Activated CD4-positive, alpha-beta T cell treated with anti-CD3 and anti-CD28 coated beads, Interleukin-2, amount 50 U/mL, for 4 hours (primary cell): ENCODE results near the gene CALCB.
A peak's percentile ranks its signal among the peaks of the same experiment; 100 is the strongest.
"Not testable (repeated sequence)": the region's sequence is repeated elsewhere in the genome, so short reads cannot be mapped to it uniquely, and the experiment has no call there.

ENCODE experiments used
- DNase-seq, 2 experiments: peaks; one replicate each; pipeline ENCODE4 v3.0.0-alpha.2; 2020

CALCB gene, protein sequence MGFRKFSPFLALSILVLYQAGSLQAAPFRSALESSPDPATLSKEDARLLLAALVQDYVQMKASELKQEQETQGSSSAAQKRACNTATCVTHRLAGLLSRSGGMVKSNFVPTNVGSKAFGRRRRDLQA

DNA sequence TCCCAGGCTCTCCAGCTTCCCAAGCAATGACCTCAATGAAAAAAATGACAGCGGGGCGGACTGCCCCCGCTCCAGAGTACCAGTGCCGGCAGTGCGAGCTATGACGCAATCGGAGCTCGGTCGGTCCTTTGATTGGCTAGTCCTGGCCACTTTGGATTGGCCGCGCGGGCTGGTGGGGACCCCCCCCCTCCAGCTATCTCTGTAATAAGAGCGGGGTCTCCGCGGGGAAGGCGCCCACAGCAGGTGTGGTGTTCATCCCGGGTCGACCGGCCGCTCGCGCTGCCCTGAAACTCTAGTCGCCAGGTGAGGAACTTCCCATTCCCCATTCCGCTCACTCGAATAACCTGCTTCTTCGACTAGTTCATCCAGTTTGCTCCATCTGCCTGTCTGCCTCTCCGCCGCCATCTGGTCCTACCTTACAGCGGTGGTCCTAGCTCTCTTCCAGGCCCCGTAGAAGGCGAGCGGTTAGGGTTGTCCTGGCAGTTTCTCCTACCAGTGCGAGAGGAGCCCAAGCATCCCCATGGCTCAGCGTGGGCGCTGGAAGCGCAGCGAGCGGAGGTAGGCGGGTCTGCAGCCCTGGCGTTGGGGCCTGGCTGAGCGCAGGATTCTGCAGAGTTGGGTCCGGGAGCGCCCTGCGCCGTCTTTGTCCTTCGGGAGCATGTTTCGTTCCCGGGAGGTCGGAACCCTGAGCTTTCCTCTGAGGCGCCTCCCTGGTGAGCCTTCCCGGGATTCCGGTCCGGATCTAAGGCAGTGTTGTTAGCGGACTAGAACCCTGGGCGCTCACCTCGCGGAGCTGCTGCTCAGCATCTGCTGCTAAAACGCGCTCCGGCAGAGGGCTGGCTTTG is at the start of gene CALCB:
TSS of gene CALCB (plus strand) at position 233 of the 845 bp plus-strand sequence. CDS start 1,126 bp downstream, outside the sequence.
- DNase-seq: peak in 1 of 2 experiments; percentile 19

DNA sequence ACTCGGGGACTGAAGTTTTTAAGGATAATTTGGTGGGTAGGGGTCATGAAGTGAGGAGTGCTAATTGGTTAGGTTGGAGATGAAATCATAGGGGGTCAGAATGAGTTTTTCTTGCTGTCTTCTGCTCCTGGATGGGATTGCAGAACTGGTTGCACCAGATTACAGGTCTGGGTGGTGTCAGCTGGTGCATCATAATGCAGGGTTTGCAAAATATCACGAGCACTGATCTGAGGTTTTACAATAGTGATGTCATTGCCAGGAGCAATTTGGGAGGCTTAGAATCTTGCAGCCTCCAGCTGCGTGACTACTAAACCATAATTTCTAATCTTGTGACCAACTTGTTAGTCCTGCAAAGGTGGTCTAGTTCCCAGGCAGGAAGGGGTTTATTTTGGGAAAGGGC is 46.4 kb upstream of the CALCB start:
- DNase-seq: no peak

DNA sequence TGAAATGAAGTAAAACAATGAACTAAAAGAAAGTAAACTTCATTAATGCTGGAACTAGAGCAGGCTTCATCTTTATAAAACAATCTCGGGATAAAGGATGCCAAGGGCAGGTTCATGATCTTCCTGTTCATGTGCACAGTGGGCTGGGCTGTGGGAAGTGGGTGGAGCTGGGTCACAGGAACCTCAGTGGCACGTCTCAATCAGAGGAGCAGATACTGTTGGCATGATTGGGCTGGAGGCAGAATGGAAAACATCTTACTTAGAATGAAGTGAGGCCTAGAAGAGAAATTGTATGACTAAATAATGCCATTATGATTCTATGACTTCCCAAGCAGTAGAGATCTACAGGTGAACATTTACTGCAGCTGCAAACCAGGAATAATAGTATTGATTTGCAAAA is 45.4 kb upstream of the CALCB start:
- no peak for DNase-seq

DNA sequence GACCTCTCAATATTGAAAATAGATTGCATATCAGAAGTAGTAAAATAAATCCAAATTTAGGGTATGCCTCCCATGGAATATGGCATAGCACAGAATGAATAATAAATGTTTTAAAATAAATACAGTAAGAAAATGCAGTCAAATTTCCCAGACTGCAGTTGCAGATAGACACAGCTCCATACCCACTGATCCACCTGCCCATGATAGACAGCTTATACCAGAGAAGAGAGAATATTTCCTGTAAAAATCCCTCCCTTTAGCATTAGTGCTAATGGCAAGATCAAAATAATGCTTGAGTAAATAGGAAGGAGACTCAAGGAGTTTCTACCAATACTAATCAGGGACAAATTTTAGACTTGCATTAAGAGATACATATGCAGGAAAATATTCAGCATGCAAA is 45.0 kb upstream of the CALCB start:
- DNase-seq: no peak

DNA sequence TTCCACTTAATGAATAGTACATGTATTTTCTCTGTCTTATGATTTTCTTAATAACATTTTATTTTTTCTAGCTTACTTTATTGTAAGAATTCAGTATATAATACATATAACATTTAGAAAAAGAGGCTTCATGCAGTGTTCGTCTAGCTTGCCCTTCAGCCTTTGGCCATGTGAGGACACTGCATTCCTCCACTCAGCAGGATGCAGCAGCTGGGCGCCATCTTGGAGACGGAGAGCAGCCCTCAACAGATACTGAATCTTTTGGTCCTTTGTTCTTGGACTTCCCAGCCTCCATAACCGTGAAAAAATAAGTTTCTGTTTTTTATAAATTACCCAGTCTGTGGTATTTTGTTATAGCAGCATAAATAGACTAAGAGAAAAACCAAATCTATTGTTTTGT is 41.4 kb upstream of the CALCB start:
- not testable (repeated sequence) for DNase-seq

DNA sequence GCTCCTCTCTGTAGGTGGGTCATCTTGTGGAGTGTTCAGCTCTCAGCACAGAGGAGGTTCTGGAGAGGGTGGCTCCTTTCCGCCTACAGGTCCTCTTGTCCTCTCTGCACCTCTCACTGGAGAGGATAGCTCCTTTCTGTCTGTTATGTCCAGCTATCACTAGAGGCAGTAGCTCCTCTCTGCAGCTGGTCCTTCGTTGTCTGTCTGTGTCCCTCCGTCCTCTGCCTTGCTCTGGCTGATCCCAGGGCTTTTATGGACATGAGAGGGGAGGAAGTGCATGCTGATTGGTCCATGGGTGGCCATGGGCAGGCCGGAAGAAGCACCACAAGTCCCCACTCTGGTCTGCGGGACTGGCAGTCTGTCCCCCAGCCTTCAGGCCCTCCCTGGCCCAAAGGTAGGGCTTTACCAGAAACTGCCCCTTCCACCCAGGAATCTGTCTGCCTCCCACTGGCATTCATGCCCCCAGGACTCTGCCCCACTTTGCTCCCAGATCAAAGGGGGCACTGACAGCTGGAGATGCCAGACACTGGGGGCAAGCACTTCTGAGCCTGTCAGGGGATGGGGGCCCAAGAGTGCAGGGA is 38.6 kb upstream of the CALCB start:
- no peak for DNase-seq

DNA sequence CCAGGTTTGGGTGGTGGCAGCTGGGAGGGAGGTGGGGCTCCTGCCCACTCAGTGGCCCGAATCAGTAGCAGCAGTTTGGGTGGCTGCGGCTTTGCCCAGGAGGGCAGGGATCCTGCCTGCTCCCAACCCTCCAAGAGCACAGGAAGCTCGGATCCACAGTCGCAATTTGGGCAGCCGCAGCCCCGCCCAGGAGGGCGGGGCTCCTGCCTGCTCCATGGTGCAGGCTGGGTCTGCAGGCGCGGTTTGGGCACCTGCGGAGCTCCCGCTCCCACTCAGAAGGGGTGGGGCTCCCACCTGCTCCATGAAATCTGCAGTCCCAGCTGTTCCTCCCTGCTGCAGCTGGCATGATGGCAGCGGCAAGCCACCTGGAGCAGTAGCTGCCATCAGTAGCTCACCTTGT is 38.1 kb upstream of the CALCB start:
- DNase-seq: no peak

DNA sequence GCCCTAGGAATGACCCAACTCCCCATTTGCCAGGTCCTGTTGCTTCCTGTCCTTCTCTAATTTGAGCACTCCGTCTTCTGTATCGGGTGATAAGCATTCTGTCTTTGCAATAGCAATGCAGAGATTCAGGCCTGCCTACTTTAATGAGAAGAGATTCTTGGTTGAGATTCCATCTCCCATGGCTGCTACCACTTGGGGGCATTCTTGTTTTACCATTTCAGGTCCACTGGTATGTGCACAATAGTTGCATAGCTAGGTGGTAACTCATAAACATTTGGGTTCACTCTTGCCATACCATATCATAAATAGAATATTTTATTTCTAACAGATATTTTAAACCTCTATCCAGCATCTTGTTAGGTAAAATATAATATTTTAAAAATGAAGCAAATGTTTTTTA is 34.4 kb upstream of the CALCB start:
- no peak for DNase-seq

DNA sequence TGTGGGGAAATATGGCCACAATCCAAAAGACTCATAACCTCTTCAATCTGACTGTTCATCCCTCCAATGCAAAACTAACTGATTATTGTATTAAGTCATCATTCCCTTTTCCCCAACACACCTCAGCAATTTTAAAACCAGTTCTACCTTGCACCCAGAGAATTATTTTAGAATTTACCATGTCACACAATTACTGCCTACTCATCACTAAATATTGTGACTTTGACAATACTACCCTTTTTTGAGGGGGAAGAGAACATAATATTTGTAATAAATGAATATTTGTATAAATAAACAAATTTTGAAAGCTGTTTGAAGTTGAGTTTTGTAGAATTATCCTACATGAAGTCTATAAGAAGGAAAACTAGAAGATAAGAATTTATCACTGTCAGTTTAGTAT is 28.2 kb upstream of the CALCB start:
- DNase-seq: no peak

DNA sequence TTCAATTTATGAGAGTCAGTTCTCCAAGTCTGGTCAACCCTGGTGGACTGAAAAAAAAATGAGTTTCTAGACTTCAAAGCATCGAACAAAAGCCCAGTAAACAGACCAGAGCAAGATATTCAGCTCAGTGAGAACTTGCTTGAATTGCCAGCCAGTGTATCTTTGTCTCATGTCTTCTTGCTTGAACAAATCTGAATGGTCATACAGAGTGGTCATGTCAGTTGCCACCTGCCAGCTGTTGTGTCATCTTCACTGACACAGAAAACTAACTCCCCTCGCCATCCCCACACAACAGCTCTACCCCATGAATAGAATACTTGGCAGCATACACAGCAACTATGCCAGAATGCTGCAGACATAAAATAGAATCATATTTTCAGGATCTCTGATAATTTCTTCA is 27.5 kb upstream of the CALCB start:
- no peak for DNase-seq

DNA sequence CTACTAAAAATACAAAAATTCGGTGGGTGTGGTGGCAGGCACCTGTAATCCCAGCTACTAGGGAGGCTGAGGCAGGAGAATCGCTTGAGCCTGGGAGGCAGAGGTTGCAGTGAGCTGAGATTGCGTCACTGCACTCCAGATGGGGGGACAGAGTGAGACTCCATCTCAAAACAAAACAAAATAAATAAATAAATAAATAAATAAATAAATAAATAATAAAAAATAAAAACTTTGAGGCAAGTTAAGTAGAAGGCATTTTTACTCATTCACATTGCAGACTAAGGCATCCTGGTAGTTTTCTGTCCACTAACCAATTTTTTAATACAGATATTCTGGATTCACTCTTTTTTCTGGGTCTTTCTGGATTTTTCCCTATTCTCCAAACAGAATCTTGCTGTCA is 26.7 kb upstream of the CALCB start:
- not testable (repeated sequence) for DNase-seq

DNA sequence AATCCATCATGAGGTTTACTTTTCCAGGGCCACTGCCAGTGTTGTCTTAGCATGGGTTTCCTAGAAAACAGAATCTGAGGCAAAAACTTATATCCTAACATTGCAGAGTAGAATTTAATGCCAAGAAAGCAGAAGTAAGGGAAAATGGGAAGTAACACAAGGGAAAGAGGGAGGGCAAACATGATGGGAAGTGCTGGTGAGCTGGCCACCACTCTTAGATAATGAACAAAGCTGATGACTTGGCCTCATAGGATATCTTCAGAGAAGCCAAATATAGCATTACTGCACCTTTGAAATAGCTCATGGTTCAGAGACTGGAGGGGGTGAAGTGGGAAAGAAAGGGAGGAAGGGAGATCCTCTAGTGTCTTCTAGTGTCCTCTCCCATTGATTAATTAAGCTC is 24.8 kb upstream of the CALCB start:
- no peak for DNase-seq

DNA sequence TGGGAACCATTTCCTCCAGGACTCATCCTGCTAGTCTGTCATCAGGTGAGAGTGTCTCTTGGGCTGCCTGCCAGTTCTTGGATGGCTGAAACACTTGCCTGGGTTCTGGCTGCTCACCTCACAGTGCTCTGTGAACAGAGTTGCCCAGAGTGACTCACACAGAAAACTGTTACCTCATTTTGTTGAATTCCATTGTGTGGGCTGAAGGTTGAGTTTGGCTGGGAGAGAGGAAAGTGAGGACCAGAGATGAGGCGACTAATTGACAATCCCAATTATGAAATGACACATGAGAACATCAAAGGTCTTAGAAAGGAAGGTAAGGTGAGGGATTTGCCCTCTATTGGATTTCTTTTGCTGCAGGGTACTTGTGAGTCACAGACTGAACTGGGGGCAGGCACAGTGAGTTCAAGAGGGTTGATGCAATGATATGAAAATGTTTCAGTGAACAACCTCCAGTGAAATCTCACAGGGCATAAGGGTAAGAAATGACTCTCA is 20.2 kb upstream of the CALCB start:
- no peak for DNase-seq

DNA sequence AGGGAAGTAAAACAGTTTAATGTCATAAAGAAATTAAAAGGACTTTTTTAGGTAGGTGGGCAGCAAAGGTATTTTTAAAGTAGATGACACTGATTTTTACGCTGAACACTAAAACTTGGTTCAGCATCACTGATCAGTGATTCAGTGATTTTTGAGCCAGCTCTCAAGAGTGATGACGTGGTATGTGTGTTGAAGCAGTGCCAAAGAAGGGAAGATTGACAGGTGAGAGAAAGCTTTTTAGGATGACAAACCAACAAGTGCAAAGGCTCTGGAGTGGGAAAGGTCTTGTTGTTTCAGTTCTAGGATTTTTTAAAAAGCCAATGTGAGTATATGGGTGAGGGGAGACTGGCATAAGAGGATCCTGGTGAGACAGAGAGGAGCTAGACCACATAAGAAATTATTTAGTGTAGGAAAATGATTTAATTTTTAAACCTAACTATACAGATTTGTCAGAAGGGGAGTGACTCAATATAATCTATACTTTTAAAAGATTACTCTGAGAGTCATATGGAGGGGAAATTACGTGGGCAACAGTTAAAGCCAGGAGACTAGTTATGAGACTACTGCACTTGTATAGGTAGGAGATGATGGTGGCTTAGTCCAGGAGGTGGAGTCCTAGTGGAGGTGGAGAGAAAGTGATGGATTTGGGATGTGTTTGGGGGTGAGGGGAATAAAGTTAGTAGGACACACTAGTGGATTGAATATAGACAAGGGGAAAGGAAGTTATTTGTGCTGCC is 17.6 kb upstream of the CALCB start:
- no peak for DNase-seq

DNA sequence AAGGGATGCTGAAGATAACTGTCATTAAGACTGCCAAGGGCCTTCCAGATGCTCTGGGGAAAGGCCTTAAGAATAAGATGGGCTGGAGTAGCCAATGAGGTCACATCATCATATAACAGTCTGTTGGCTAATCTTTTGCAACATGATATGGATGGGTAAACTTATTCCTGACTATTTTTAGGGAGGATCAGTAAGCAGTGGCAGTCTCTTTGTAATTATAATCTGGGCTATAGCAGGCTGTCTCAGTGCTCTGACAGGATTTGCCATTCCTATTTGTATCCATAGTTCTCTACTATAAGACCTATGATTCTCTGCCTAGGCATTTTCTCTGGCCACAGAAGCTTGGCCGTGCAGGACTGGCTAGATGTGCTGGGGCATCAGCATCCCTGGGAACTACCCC is 16.1 kb upstream of the CALCB start:
- no peak for DNase-seq

DNA sequence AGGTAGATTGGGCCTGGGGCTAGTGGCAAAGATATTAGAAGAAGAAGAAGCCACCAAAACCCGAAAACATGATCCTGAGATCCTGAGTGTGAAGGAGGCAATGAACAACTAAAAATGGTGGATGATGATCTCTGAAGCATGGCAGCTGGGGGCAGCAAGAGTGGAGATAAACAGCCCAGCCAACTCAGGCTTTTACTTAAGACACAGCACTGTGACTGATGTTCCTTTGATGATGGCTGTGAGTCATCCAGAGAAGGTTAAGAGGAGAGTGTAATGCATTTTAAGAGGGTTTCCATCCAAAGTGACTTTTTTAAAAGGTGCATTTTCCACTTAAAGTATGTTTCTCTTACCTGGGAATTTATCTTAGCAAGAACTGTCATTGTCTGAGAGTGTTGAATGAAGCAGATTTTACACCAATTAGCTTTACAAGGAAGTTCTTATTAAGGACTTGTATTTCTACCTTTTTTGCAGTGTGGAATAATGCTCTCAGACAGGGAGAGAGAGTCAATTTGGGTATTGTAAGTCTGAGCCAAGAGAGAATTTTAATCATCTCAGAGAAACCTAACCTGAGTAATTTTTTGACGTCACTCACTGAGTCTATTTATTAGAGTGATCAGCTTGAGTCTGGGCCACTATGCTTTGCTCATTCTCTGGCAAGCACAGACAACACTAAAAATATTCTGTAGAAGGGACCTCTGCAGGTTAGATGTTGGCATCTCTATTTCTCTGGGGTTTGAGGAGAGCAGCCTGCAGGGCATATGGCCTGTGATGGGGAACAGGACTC is 14.1 kb upstream of the CALCB start:
- DNase-seq: no peak

DNA sequence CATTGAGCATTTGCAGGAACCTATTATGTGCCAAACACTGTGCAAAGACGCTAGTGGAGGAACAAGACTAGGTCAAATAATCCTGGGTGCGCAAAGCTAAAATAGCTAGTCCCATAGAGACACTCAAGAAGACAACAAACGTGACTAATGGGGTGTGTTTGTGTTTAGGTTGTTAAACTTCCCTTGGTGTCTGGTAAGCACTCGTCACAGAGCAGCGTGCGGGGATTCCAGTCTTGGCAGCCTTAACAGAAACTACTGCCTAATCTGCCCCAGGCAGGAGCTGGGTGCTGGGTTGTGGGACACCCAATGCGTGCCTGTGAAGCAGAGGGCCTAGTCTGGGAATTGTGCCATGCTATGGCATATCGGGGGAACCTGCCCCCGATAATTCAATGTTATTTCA is 10.8 kb upstream of the CALCB start:
- DNase-seq: no peak

DNA sequence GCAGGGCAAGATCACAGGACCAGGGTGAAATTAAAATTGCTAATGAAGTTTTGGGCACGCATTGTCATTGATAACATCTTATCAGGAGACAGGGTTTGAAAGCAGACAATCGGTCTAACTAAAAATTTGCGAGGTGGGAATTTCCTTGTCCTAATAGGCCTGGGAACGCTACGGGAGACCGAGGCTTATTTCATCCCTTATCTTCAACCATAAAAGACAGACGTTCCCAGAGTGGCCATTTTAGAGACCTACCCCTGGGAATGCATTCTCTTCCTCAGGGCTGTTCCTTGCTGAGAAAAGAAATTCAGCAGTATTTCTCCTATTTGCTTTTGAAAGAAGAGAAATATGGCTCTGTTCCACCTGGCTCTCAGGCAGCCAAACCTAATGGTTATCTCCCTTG is 3.6 kb upstream of the CALCB start:
- DNase-seq: not testable (repeated sequence)

DNA sequence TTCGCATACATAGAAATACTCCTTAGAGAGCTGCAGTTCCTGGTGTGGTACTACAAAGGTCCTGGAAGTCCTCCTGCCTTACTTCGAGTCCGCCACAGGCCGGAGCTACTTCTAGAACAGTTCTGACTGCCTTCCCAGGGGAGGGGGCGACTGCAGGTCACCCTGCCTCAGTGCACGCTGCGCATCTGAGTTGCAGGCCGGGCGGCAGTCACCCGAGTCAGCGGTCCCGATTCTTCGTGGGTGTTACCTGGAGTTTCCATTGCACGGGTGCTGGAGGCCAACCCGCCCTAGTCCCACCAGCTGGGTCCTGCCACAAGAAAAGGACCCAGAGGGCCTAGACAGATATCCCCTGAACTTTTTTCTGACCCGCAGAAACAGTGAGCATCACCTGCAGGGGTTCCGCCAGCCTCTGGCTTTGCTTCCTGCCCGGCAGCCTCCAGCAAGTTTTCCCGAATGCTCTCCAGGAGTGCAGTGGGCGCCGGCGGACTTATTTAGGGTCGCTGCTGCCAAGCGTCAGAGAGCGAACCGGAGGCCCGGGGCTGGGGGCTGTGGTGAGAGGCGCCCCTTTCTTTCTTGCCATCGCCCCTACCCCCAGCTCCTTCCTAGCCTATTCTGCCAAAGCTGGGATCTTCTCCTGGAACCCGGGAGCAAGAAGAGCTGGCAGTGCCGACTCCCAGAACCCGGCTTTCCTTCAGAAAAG is 1.7 kb upstream of the CALCB start:
- DNase-seq: no peak

DNA sequence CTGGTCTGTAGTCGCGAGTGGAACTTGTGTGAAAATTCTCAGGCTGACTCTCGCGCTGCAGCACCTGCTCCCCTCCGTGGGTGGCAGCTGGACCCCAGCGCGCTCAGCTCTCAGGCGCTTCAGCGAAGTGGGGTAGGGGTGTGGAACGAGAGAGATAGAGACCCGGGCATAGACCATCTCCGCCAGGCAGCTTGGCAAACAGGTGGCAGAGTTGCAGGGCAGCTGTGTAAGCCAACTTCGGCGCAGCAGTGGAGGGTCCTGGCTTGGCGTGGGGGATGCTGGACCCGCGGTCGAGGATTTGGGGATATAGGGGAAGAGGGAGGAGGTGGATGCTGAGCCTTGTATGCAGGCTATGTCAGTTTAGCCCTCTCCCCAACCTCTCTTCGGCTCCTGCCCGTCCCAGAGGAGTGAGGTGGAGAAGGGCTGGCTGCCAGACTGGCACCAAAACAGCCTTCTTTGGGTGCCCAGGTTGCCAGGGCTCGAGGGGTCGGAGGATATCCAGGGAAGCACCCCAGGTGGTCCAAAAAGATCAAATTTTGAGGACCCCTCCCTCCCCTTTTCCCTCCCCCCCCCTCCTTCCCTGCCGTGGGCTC is 746 bp upstream of the CALCB start:
- no peak for DNase-seq
